Mucosa of stomach (tissue), 1 donor: Measurements from ENCODE around the gene ATP5F1D.
"Not testable (repeated sequence)": the region's sequence is repeated elsewhere in the genome, so short reads cannot be mapped to it uniquely, and the experiment has no call there.

ENCODE experiments used
- H3K27me3 ChIP-seq: one replicate; pipeline ENCODE4 v1.7.0; 2013; ENCODE audit warnings: mild to moderate bottlenecking, low read length; ENCODE audit not compliant: control insufficient read depth, insufficient read depth
- H3K36me3 ChIP-seq: one replicate; pipeline ENCODE4 v1.7.0; 2013; ENCODE audit warnings: low read length; ENCODE audit not compliant: control insufficient read depth, insufficient read depth
- H3K4me1 ChIP-seq: one replicate; pipeline ENCODE4 v1.7.0; 2013; ENCODE audit warnings: mild to moderate bottlenecking, low read length; ENCODE audit not compliant: control insufficient read depth, insufficient read depth
- H3K4me3 ChIP-seq: one replicate; pipeline ENCODE4 v1.7.0; 2013; ENCODE audit warnings: low read length
- H3K9ac ChIP-seq: one replicate; pipeline ENCODE4 v1.7.0; 2013; ENCODE audit warnings: mild to moderate bottlenecking, low read length, moderate library complexity
- H3K9me3 ChIP-seq: one replicate; pipeline ENCODE4 v1.7.0; 2013; ENCODE audit warnings: mild to moderate bottlenecking, low read length, moderate library complexity; ENCODE audit not compliant: control insufficient read depth
- donor health status: Pancreatic carcinoma.

ATP5F1D gene

GRCh38 chr19:1241417-1242095 is at the start of gene ATP5F1D:
Gene ATP5F1D, plus strand, starts transcription at chr19:1241751. Its CDS starts 100 bp downstream, at chr19:1241851.
- Histone ChIP-seq H3K27me3 (peaks cover 17% of the 10 kb centered on the region), H3K9ac (peak within 1 kb of the TSS; percentile 77), H3K4me3 (peak within 1 kb of the TSS; percentile 32), H3K9me3 (no peaks in the 10 kb centered on the region), H3K4me1 (peaks cover 65% of the 10 kb centered on the region), H3K36me3 (peaks cover 7% of the 10 kb centered on the region)

DNA sequence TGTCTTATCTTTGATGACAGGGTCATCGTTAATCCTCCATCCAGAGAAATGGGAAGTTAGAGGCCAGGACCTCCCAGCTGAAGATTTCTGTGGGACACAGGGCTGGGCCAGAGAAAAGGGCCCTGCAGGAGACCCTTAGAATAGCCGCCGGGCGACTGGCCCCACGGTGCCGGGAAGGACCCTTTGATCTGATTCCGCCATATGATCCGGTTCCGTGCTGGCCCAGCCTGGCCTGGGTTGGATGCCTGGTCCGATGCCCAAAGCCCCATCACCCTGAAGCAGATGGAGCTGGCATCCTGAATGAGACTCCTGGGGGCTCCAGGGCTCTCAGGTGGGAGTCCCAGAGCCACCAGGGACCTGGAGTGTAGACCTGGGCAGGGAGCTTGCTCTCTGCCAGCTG is 42.0 kb upstream of the ATP5F1D start:
- H3K9me3 ChIP-seq: no peaks in the 10 kb centered on the region

DNA sequence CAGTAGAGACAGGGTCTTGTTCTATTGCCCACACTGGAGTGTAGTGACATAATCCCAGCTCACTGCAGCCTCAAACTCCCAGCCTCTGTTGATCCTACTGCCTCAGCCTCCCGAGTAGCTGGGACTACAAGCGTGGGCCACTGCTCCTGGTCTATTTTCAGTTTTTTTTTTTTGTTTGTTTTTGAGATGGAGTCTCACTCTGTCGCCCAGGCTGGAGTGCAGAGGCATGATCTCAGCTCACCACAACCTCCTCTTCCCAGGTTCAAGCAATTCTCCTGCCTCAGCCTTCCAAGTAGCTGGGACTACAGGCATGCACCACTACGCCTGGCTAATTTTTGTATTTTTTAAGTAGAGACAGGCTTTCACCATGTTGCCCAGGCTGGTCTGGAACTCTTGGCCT is 40.9 kb upstream of the ATP5F1D start:
- not testable (repeated sequence) for H3K9ac ChIP-seq, H3K36me3 ChIP-seq, H3K9me3 ChIP-seq, H3K27me3 ChIP-seq, H3K4me3 ChIP-seq
- peaks cover 20% of the 10 kb centered on the region for H3K4me1 ChIP-seq

More for the DNA sequence above, 42.0 kb upstream of the ATP5F1D start:
- Histone ChIP-seq H3K27me3 (no peaks in the 10 kb centered on the region), H3K4me1 (peaks cover 13% of the 10 kb centered on the region), H3K4me3 (no peak overlapping the region), H3K9ac (no peak overlapping the region), H3K36me3 (no peaks in the 10 kb centered on the region)

DNA sequence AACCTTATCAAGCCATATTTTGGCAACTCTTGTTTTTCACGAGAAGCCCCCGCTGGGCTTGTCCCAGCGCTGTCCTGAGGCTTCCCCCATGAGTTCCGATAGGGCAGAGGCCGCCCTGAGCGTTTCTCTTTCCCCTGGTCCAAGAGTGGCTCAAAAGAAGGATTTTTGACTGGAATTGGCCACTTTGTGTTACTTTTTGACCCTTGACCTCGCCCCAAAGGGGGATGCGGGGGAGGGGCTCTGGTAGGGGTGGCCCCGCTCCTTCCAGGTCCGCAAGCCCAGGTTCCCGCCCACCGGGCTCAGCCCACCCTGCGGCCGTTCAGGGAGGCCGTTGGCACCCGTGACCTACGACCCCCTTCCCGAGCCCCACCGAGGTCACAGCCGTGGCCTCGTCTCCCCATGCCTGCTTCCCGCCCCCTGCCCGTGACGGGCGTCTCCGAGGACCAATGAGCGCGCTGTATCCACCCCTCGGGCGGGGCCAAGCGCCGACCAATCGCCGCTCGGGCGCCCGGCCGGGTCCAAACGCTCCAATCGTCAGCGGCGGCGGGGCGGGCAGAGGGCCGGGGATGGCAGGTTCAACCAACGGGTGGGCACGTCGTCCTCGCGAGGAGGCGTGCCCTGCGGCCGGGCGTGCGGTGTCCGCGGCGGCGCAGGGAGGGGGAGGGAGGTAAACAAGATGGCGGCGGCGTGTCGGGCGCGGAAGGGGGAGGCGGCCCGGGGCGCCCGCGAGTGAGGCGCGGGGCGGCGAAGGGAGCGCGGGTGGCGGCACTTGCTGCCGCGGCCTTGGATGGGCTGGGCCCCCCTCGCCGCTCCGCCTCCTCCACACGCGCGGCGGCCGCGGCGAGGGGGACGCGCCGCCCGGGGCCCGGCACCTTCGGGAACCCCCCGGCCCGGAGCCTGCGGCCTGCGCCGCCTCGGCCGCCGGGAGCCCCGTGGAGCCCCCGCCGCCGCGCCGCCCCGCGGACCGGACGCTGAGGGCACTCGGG is 36.1 kb upstream of the ATP5F1D start, which contains the start of gene STK11:
Gene STK11, plus strand, starts transcription at position 665 of the 986 bp plus-strand sequence. CDS start 1,136 bp downstream, outside the sequence.
- peak within 1 kb of the TSS; percentile 62 for H3K4me3 ChIP-seq
- no peaks in the 10 kb centered on the region for H3K9me3 ChIP-seq
- peaks cover 56% of the 10 kb centered on the region for H3K4me1 ChIP-seq
- H3K9ac ChIP-seq: peak within 1 kb of the TSS; percentile 74
- H3K27me3 ChIP-seq: no peaks in the 10 kb centered on the region
- H3K36me3 ChIP-seq: no peaks in the 10 kb centered on the region

- H3K9ac ChIP-seq: peak overlapping the region; percentile 74
These were observed 35.2 kb upstream of the ATP5F1D start for GRCh38 chr19:1206150-1206863.

GRCh38 chr19:1206864-1207450 is 34.6 kb upstream of the ATP5F1D start:
- Histone ChIP-seq H3K36me3 (no peaks in the 10 kb centered on the region), H3K27me3 (no peaks in the 10 kb centered on the region), H3K4me1 (peaks cover 66% of the 10 kb centered on the region), H3K9me3 (no peaks in the 10 kb centered on the region), H3K4me3 (peak overlapping the region; percentile 46), H3K9ac (peak overlapping the region; percentile 74)

More at GRCh38 chr19:1206150-1206863, 35.2 kb upstream of the ATP5F1D start:
- H3K4me1 ChIP-seq: peaks cover 59% of the 10 kb centered on the region
- H3K27me3 ChIP-seq: no peaks in the 10 kb centered on the region
- no peaks in the 10 kb centered on the region for H3K36me3 ChIP-seq
- peak overlapping the region; percentile 40 for H3K4me3 ChIP-seq
- no peaks in the 10 kb centered on the region for H3K9me3 ChIP-seq

DNA sequence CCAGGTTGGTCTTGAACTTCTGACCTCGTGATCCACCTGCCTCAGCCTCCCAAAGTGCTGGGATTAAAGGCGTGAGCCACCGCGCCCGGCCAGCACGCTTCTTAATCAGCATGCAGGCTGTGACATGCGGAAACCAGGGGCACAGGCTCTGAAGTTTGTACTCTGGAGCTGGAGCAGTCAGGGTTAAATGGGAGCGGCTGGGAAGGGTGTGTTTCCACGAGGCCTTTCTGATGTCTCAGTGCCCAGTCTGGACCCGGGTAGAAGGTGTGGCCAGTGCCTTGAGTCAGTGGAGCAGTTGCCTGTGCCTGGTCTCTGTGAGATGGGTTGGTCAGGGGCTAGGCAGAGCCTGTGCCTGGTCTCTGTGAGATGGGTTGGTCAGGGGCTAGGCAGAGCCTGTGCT is 32.7 kb upstream of the ATP5F1D start:
- H3K36me3 ChIP-seq, H3K27me3 ChIP-seq, H3K9ac ChIP-seq, H3K4me3 ChIP-seq, H3K9me3 ChIP-seq: not testable (repeated sequence)
- peaks cover 66% of the 10 kb centered on the region for H3K4me1 ChIP-seq

DNA sequence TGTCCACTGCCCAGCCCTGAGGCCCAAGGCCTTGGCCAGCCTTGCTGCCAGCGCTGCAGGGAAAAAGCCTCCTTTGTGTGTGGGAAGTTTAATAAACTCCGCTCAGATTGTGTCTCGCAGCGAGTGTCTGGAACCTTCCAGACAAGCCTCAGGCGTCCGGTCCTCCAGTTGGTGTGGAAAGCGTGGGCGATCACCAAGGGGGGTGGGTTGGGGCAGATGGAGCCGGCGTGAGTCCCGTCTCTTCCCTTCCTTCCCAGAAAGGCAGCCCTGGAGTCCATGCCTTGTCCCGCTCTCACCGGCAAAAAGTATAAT is 31.4 kb upstream of the ATP5F1D start:
- Histone ChIP-seq H3K36me3 (no peaks in the 10 kb centered on the region), H3K9me3 (no peaks in the 10 kb centered on the region), H3K9ac (no peak overlapping the region), H3K4me3 (no peak overlapping the region), H3K4me1 (peaks cover 66% of the 10 kb centered on the region), H3K27me3 (no peaks in the 10 kb centered on the region)

GRCh38 chr19:1211494-1212234 is 29.9 kb upstream of the ATP5F1D start:
- Histone ChIP-seq H3K4me1 (peaks cover 69% of the 10 kb centered on the region), H3K36me3 (no peaks in the 10 kb centered on the region), H3K4me3 (no peak overlapping the region), H3K9ac (peak overlapping the region; percentile 15), H3K27me3 (no peaks in the 10 kb centered on the region), H3K9me3 (no peaks in the 10 kb centered on the region)

DNA sequence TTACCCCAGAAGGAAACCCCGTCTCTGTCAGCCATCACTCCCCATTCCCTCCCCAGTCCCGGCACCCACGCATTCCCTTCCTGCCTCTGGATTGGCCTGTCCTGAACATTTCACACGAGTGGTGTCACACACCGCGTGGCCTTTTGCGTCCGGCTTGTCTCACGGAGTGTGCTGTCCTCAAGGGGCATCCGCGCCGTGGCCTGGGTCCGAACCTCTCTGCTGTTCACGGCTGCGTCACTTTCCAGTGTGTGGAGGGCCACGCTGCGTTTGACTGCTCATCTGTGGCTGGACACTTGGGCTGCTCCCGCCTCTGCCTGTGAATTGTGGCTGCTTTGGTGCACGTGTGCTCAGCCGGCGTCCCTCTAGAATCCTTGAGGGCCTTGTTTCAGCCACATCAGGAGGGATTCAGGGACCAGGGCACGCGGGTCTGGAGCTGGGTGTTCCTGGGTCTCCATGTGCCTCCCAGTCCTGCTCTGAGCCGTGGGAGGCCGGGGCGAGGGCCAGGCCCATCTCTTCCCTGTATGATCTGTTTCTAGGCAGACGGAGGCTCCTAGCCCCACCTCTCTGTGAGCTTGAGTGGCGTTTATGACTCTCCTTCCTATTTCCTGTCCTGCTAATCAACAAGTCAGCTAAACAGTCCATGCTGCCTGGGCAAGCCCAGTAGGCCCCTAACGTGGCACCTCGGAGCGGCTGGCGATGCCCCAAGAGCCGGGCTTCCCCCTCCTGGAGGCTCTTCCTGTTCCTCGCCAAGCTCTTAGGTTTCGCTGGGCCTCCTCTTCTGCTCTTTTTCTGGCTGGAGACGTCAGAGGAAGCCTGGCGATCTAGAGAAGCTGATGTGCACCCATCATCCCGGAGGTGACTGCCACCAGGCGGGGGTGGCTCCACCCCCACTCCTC is 27.9 kb upstream of the ATP5F1D start:
- peaks cover 60% of the 10 kb centered on the region for H3K4me1 ChIP-seq
- H3K9me3 ChIP-seq: no peaks in the 10 kb centered on the region
- no peaks in the 10 kb centered on the region for H3K27me3 ChIP-seq
- H3K4me3 ChIP-seq: no peak overlapping the region
- no peaks in the 10 kb centered on the region for H3K36me3 ChIP-seq
- peak overlapping the region; percentile 47 for H3K9ac ChIP-seq
